ENCODE results near the gene RAB20.

The RAB20 gene

GRCh38 chr13:110563463-110563774 is 1.9 kb upstream of the RAB20 start:
- Histone ChIP-seq H3K27me3 (ENCODE audit: control insufficient read depth, insufficient read depth, low read length, poor library complexity, severe bottlenecking) (peaks cover 58% of the 10 kb centered on the region), H3K36me3 (ENCODE audit: control insufficient read depth, insufficient read depth, low read length) (no peaks in the 10 kb centered on the region), H3K4me3 (ENCODE audit: insufficient read depth, low read depth, low read length) (no peak overlapping the region), H3K9me3 (ENCODE audit: control insufficient read depth, low read length) (no peaks in the 10 kb centered on the region), H3K4me1 (ENCODE audit: control insufficient read depth, insufficient read depth, low read length) (no peaks in the 10 kb centered on the region), H3K27ac (ENCODE audit: insufficient read depth, low read depth, low read length, poor library complexity, severe bottlenecking) (no peak overlapping the region)
- WGBS, 2 experiments: 92 to 93% methylated on average over 9 of the region's 9 CpGs

DNA sequence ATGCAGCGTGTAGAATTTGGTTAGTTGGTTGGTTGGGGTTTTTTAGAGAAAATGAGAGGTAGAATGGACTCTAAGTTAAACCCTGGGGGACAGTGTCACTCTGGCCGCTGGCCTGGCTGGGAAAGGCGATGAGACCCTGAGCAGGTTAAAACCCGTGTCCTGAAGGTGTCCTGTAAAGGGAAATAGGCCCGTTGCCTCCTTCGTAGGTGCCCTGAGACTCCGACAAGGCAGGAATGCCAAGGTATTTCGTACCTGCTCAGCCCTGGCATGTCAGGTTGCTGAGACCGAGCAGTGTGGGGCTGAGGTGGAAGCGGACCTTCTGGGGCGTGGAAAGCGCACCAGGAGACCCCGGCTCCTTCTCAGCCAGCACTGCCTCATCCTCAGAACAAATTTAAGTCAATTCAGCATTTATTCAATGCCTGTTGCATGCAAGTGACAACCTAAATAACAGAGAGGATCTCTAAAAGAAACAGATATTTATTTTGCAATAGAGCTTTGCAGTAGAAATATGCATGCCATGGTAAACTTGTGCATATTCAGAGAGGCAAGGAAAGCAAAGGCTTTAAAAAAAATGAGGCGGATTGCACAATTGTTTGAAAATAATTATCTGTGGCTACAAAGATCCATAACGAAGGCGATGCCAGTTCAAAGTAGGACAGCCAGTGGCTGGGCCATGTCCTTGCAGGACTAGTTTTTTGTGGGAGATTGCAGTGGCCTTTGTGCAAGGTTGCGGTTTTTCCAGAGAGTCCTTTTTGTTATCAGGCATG is 1.4 kb upstream of the RAB20 start:
- H3K27ac ChIP-seq (ENCODE audit: insufficient read depth, low read depth, low read length, poor library complexity, severe bottlenecking): no peak overlapping the region
- WGBS, 2 experiments: 93% methylated on average over 17 of the region's 17 CpGs
- H3K27me3 ChIP-seq (ENCODE audit: control insufficient read depth, insufficient read depth, low read length, poor library complexity, severe bottlenecking): peaks cover 58% of the 10 kb centered on the region
- H3K9me3 ChIP-seq (ENCODE audit: control insufficient read depth, low read length): no peaks in the 10 kb centered on the region
- H3K4me1 ChIP-seq (ENCODE audit: control insufficient read depth, insufficient read depth, low read length): no peaks in the 10 kb centered on the region
- no peak overlapping the region for H3K4me3 ChIP-seq (ENCODE audit: insufficient read depth, low read depth, low read length)
- H3K36me3 ChIP-seq (ENCODE audit: control insufficient read depth, insufficient read depth, low read length): no peaks in the 10 kb centered on the region

DNA sequence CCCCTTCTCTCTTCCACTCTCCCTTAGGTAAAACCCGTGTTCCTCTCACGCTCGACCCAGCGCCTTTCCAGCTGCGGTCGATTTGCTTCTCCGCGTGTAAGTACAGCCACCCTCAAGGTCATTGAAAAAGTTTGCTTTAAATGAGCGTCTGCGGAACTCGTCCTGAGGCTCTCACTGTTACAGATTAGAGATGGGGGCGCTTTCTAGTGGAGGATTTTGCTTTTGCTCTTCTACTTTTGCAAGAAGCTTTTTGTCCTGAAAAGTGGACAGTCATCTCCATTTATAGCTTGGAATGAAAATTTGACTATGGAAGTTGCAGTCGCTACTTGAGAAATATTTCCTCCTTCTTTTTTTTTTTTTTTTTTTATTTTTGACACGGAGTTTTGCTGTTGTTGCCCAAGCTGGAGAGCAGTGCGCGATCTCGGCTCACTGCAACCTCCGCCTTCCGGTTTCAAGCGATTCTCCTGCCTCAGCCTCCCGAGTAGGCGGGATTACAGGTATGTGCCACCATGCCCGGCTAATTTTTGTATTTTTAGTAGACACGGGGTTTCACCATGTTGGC is 595 bp upstream of the RAB20 start:
- Histone ChIP-seq H3K9me3 (ENCODE audit: control insufficient read depth, low read length) (no peaks in the 10 kb centered on the region), H3K27ac (ENCODE audit: insufficient read depth, low read depth, low read length, poor library complexity, severe bottlenecking) (no peak overlapping the region), H3K4me3 (ENCODE audit: insufficient read depth, low read depth, low read length) (peak overlapping the region; percentile 67), H3K27me3 (ENCODE audit: control insufficient read depth, insufficient read depth, low read length, poor library complexity, severe bottlenecking) (peaks cover 58% of the 10 kb centered on the region), H3K4me1 (ENCODE audit: control insufficient read depth, insufficient read depth, low read length) (no peaks in the 10 kb centered on the region), H3K36me3 (ENCODE audit: control insufficient read depth, insufficient read depth, low read length) (no peaks in the 10 kb centered on the region)
- 32 to 35% methylated on average over 24 of the region's 24 CpGs for WGBS, 2 experiments

DNA sequence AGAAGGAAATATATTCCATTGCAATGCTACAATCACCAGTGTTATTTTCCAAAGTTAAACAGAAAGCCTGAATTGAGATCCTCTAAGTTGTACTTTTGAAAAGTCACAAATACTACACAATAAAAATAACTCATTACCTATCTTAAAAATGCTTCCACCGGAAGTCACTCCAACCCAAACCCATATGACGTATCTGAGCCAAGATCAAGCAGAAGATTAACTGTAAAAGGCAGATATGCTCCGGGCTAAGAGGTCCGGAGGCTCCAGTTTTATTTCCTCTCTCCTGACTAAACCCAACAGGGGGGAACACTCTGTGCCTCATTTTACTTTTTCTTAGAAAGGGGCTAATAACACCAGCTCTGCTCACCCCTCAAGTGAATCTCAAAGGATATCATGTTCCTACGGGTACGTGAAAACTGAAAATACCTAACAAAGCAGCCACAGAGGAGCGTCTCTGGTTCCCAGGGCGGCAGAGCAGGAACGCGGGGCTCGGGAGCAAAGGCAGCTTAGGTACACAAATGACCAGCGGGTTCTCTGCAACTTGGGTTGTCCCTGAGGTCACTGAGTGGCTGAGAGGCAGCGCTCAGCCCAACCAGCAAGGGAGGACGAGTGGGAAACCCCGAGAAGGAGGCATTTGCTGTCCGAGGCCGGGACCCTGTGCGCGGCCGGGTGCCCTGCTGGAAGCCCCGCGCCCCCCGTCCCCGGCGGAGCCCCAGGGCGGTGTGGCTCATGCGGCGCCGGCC is 750 bp downstream of the RAB20 start:
- Histone ChIP-seq H3K9me3 (ENCODE audit: control insufficient read depth, low read length) (no peaks in the 10 kb centered on the region), H3K4me3 (ENCODE audit: insufficient read depth, low read depth, low read length) (peak overlapping the region; percentile 67), H3K27ac (ENCODE audit: insufficient read depth, low read depth, low read length, poor library complexity, severe bottlenecking) (no peak overlapping the region), H3K4me1 (ENCODE audit: control insufficient read depth, insufficient read depth, low read length) (no peaks in the 10 kb centered on the region), H3K36me3 (ENCODE audit: control insufficient read depth, insufficient read depth, low read length) (no peaks in the 10 kb centered on the region), H3K27me3 (ENCODE audit: control insufficient read depth, insufficient read depth, low read length, poor library complexity, severe bottlenecking) (peaks cover 58% of the 10 kb centered on the region)
- WGBS, 2 experiments: 6 to 7% methylated on average over 29 of the region's 29 CpGs

- Histone ChIP-seq H3K27me3 (ENCODE audit: control insufficient read depth, insufficient read depth, low read length, poor library complexity, severe bottlenecking) (peaks cover 58% of the 10 kb centered on the region), H3K4me3 (ENCODE audit: insufficient read depth, low read depth, low read length) (no peak overlapping the region), H3K9me3 (ENCODE audit: control insufficient read depth, low read length) (no peaks in the 10 kb centered on the region), H3K4me1 (ENCODE audit: control insufficient read depth, insufficient read depth, low read length) (no peaks in the 10 kb centered on the region), H3K27ac (ENCODE audit: insufficient read depth, low read depth, low read length, poor library complexity, severe bottlenecking) (no peak overlapping the region), H3K36me3 (ENCODE audit: control insufficient read depth, insufficient read depth, low read length) (no peaks in the 10 kb centered on the region)
- WGBS, 2 experiments: 82 to 86% methylated on average over 6 of the region's 6 CpGs
These were observed 1.5 kb downstream of the RAB20 start for GRCh38 chr13:110559986-110560385.

GRCh38 chr13:110559429-110559943 is 2.0 kb downstream of the RAB20 start:
- Histone ChIP-seq H3K4me1 (ENCODE audit: control insufficient read depth, insufficient read depth, low read length) (peaks cover 2% of the 10 kb centered on the region), H3K36me3 (ENCODE audit: control insufficient read depth, insufficient read depth, low read length) (no peaks in the 10 kb centered on the region), H3K27ac (ENCODE audit: insufficient read depth, low read depth, low read length, poor library complexity, severe bottlenecking) (no peak overlapping the region), H3K9me3 (ENCODE audit: control insufficient read depth, low read length) (no peaks in the 10 kb centered on the region), H3K27me3 (ENCODE audit: control insufficient read depth, insufficient read depth, low read length, poor library complexity, severe bottlenecking) (peaks cover 54% of the 10 kb centered on the region), H3K4me3 (ENCODE audit: insufficient read depth, low read depth, low read length) (no peak overlapping the region)
- WGBS, 2 experiments: 81 to 87% methylated on average over 15 of the region's 15 CpGs

GRCh38 chr13:110557610-110558305 is 3.8 kb downstream of the RAB20 start:
- 91 to 92% methylated on average over 23 of the region's 23 CpGs for WGBS, 2 experiments
- Histone ChIP-seq H3K4me3 (ENCODE audit: insufficient read depth, low read depth, low read length) (no peak overlapping the region), H3K27ac (ENCODE audit: insufficient read depth, low read depth, low read length, poor library complexity, severe bottlenecking) (no peak overlapping the region), H3K4me1 (ENCODE audit: control insufficient read depth, insufficient read depth, low read length) (peaks cover 7% of the 10 kb centered on the region), H3K27me3 (ENCODE audit: control insufficient read depth, insufficient read depth, low read length, poor library complexity, severe bottlenecking) (peaks cover 37% of the 10 kb centered on the region), H3K9me3 (ENCODE audit: control insufficient read depth, low read length) (no peaks in the 10 kb centered on the region), H3K36me3 (ENCODE audit: control insufficient read depth, insufficient read depth, low read length) (no peaks in the 10 kb centered on the region)

DNA sequence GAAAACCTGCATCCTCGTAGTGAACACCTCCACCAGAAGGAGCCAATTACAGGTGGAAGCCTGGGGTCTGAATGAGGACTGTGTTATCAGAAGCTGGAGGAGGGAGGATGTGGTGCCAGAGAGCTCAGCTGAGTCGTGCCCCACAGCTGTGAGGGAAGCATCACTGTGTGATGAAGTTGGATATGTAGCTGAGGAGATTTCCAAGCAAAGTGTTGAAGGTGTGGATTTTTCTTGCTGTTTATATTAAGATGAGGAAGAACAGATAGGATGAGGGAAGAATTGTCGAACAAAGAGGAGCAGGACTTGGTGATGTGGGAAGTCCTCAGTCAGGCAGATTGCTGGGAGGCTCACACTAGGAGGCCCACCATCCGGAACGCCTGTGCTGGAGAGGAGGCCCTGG is 4.4 kb downstream of the RAB20 start:
- Histone ChIP-seq H3K36me3 (ENCODE audit: control insufficient read depth, insufficient read depth, low read length) (no peaks in the 10 kb centered on the region), H3K27ac (ENCODE audit: insufficient read depth, low read depth, low read length, poor library complexity, severe bottlenecking) (no peak overlapping the region)
- 94% methylated on average over 5 of the region's 5 CpGs for WGBS, 2 experiments

DNA sequence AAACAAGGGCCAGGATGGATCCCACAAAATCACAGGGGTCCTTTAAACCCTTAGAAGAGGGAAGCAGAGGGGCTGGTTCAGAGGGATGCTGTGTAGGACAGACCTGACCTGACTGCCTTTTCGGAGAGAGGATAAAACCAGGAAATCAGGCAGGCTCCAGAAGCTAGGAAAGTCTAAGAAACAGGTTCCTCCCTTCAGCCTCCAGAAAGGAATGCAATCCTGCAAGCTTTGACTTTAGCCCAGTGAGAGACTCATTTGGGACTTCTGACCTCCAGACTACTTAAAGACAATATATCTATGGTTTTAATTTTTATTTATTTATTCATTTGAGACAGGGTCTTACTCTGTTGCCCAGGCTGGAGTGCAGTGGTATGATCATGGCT is 5.3 kb downstream of the RAB20 start:
- 89 to 92% methylated on average over 1 of the region's 1 CpG for WGBS, 2 experiments
- no peak overlapping the region for H3K4me3 ChIP-seq (ENCODE audit: insufficient read depth, low read depth, low read length)
- peaks cover 22% of the 10 kb centered on the region for H3K27me3 ChIP-seq (ENCODE audit: control insufficient read depth, insufficient read depth, low read length, poor library complexity, severe bottlenecking)
- no peaks in the 10 kb centered on the region for H3K9me3 ChIP-seq (ENCODE audit: control insufficient read depth, low read length)
- H3K4me1 ChIP-seq (ENCODE audit: control insufficient read depth, insufficient read depth, low read length): peaks cover 7% of the 10 kb centered on the region
- no peak overlapping the region for H3K27ac ChIP-seq (ENCODE audit: insufficient read depth, low read depth, low read length, poor library complexity, severe bottlenecking)
- no peaks in the 10 kb centered on the region for H3K36me3 ChIP-seq (ENCODE audit: control insufficient read depth, insufficient read depth, low read length)

More for the DNA sequence above, 4.4 kb downstream of the RAB20 start:
- Histone ChIP-seq H3K4me3 (ENCODE audit: insufficient read depth, low read depth, low read length) (no peak overlapping the region), H3K27me3 (ENCODE audit: control insufficient read depth, insufficient read depth, low read length, poor library complexity, severe bottlenecking) (peaks cover 30% of the 10 kb centered on the region), H3K9me3 (ENCODE audit: control insufficient read depth, low read length) (no peaks in the 10 kb centered on the region), H3K4me1 (ENCODE audit: control insufficient read depth, insufficient read depth, low read length) (peaks cover 7% of the 10 kb centered on the region)
